Measurements from ENCODE around the gene C20orf144.
"Not testable (repeated sequence)": the region's sequence is repeated elsewhere in the genome, so short reads cannot be mapped to it uniquely, and the experiment has no call there.

GRCh38 chr20:33698966-33699365 lies 36.8 kb downstream of the C20orf144 start:
- TF ChIP-seq, protein P1, sequence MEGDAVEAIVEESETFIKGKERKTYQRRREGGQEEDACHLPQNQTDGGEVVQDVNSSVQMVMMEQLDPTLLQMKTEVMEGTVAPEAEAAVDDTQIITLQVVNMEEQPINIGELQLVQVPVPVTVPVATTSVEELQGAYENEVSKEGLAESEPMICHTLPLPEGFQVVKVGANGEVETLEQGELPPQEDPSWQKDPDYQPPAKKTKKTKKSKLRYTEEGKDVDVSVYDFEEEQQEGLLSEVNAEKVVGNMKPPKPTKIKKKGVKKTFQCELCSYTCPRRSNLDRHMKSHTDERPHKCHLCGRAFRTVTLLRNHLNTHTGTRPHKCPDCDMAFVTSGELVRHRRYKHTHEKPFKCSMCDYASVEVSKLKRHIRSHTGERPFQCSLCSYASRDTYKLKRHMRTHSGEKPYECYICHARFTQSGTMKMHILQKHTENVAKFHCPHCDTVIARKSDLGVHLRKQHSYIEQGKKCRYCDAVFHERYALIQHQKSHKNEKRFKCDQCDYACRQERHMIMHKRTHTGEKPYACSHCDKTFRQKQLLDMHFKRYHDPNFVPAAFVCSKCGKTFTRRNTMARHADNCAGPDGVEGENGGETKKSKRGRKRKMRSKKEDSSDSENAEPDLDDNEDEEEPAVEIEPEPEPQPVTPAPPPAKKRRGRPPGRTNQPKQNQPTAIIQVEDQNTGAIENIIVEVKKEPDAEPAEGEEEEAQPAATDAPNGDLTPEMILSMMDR (IDR thresholded peaks at IDR 0.05) = not testable (repeated sequence)
- TF ChIP-seq POLR2AphosphoS5 (IDR thresholded peaks at IDR 0.05; ENCODE audit: low read depth, low read length); TCF7L2 (IDR thresholded peaks at IDR 0.05; ENCODE audit: low read depth, low read length); REST (IDR thresholded peaks at IDR 0.05; ENCODE audit: insufficient read depth in 1 of 2, low read depth in 2 of 2, low read length in 1 of 2); SIN3A (IDR thresholded peaks at IDR 0.05; ENCODE audit: borderline replicate concordance, insufficient read depth, low read depth, low read length): not testable (repeated sequence)
